Activated CD8-positive, alpha-beta memory T cell treated with anti-CD3 and anti-CD28 coated beads for 36 hours (primary cell): ENCODE data around the gene SLC6A19. TPM values are rescaled to one million over a fixed set of nuclear protein-coding genes. Genes with fewer than 3 reads are reported as not detected.

ENCODE experiments used
- CTCF ChIA-PET: fragments of 350-600 bp; sonication (Branson Sonifier 250); formaldehyde crosslinking; loops from one replicate; lab custom pipeline; 2021; ENCODE audit warnings: antibody characterized with exemption; lab: Charles Lee
- POLR2A ChIA-PET: fragments of 350-600 bp; sonication (Branson Sonifier 250); formaldehyde crosslinking; loops from one replicate; lab custom pipeline; 2021; ENCODE audit warnings: antibody characterized with exemption; lab: Charles Lee
- total RNA-seq, 2 experiments: library from RNA; stranded (reverse); gene quantifications; one replicate each; pipeline ENCODE4 v1.2.3, GENCODE V29; 2021

Gene SLC6A19
- total RNA-seq, 2 experiments from 2014 or later, result not detected

DNA sequence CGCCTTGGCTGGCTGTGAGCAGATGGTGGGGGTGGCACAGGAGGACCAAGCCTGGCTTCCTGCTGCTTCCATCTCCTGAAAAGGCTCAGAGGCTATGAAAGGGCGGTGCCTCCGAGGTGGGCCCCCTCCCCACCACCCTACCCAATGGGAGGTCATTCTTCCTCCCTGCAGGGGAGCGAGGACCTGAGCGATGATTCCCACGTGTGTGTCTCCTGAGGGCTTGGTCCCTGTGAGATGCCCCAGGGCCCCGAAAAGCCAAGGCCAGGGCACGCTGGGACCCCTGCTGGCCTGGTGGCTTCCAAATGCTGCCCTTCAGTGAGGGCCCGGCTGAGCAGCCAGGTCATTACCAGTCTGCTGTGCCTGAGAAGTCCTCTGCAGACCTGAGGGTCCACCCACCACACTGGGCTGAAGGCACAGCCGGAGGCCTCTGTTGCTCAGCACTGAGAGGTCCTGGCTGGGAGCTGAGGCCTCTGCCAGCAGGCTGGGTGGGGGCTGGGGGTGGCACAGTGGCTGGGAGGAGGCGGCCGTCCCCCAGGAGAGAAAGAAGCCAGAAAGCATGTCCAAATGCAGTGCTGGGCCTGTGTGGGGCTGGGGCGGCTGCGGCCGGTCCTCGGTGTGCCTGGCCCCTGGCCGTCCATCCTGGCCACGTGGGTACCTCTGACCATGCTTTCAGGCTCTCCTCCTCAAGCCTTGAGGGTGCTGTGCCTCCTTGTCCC is 14.0 kb upstream of the SLC6A19 start:
- ChIA-PET CTCF (no interaction called here), POLR2A (no interaction called here)

DNA sequence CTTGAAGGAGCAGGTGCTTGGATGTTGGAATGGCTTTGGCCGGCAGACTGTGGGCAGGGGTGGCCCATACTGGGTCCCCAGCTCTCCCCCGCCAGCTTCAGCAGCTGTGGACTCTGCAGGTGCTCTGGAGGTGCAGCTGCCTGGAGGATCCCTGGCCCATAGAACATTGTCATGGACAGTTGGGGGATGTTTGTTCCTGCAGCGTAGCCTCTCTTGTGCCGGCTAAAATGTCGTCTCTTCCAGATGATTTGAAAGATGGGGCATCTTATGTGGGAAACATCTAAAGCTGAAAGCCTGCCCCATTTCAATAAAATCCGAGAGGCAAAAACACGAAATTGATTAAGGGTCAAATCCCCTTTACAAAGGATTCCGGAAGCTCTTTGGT is 13.5 kb upstream of the SLC6A19 start:
- POLR2A ChIA-PET, result no interaction called here
- CTCF ChIA-PET, result no interaction called here

DNA sequence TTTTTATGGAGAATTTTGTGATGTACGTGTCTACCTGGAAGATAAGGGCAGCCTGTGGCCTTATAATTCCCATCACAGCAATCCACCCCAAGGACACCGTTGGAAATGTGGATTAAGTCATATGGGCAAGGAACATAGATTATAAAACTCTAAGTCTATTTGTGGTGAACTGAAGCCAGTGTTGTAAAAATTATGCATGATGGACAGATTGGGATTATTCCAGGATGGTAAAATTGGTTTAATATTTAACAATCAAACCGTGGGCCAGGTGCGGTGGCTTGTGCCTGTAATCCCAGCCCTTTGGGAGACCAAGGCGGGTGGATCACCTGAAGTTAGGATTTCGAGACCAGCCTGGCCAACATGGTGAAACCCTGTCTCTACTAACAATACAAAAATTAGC is 12.9 kb upstream of the SLC6A19 start:
- POLR2A ChIA-PET, result no interaction called here
- CTCF ChIA-PET, result no interaction called here

GRCh38 chr5:1189269-1189668 is 12.1 kb upstream of the SLC6A19 start:
- ChIA-PET CTCF (no interaction called here), POLR2A (no interaction called here)

GRCh38 chr5:1190278-1190677 is 11.1 kb upstream of the SLC6A19 start:
- CTCF ChIA-PET, result no interaction called here
- POLR2A ChIA-PET, result no interaction called here

GRCh38 chr5:1190837-1191239 is 10.6 kb upstream of the SLC6A19 start:
- ChIA-PET POLR2A (no interaction called here), CTCF (no interaction called here)

DNA sequence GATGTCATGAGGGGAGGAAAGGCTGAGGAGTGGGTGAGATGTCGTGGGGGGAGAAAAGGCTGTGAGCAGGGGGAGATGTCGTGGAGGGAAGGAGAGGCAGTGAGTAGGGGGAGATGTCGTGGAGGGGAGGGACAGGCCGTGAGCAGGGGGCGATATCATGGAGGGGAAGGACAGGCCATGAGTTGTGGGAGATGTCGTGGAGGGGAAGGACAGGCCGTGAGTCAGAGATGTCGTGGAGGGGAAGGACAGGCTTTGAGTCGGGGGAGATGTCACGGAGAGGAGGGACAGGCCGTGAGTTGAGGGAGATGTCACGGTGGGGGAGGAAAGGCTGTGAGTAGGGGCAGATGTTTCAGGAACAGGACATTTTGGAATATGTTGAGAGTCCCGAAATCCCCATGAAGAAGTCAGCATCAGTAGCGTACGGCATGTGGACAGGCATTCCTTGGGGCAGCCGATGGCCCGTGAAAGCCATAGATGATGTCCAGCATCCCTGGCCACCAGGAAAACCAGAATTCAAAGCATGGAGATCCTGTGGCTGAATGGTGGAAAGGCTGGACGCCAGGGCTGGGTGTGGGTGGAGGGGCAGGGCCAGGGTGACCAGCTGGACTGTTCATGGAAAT is 8.3 kb upstream of the SLC6A19 start:
- CTCF ChIA-PET, result no interaction called here
- POLR2A ChIA-PET, result no interaction called here

GRCh38 chr5:1193591-1193985 is 7.8 kb upstream of the SLC6A19 start:
- ChIA-PET POLR2A (no interaction called here), CTCF (no interaction called here)

GRCh38 chr5:1194378-1194777 is 7.0 kb upstream of the SLC6A19 start:
- POLR2A ChIA-PET, result no interaction called here
- CTCF ChIA-PET, result no interaction called here

GRCh38 chr5:1195439-1195838 is 6.0 kb upstream of the SLC6A19 start:
- POLR2A ChIA-PET, result no interaction called here
- CTCF ChIA-PET, result no interaction called here

DNA sequence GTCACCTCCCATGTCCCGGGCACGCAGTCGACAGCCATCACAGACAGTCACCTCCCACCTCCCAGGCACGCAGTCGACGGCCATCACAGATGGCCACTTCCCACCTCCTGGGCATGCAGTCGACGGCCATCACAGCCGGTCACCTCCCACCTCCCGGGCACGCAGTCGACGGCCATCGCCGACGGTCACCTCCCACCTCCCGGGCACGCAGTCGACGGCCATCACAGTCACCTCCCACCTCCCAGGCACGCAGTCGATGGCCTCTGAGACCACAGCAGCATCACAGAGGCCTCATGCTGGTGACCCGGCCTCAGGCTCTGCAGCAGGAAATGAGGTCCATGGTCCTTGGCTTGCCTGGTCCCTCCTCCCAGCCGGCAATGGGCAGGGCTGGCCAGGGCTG is 5.5 kb upstream of the SLC6A19 start:
- ChIA-PET CTCF (no interaction called here), POLR2A (no interaction called here)

- POLR2A ChIA-PET, result no interaction called here
These were observed 4.8 kb upstream of the SLC6A19 start for GRCh38 chr5:1196562-1196961.

DNA sequence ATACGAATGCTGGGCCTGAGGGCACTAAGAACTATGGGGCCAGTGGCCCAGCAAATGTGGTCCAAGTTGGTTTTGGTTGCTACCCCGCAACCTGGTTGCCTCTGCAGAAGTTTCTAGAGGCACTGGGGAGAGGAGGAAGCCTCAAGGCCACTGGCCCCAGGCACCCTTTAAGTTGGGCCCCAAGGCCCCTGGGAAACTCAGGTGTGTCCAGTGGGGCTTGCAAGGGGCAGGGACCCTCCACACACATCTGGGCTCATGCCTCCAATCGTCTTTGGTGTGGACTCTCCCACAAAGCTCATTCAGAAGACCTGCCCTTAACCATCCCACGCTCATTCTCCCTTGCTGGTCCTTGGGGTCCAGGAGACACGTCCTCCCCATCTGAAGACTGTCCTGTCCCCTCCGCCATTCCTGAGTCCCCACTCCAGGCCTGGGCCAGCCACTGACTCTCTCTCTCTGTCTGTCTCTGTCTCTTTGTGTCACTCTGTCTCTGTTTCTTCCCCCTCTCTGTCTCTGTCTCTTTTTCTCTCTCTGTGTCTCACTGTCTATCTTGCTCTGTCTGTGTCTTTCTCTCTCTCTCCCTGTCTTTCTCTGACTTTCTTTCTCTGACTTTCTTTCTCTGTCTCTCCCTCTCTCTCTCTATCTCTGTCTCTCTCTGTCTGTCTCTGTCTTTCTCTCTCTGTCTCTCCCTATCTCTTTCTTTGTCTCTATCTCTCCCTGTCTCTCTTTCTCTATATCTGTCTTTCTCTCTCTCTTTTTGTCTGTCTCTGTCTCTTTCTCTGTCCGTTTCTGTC is 3.3 kb upstream of the SLC6A19 start:
- CTCF ChIA-PET, result no interaction called here
- POLR2A ChIA-PET, result no interaction called here

More at GRCh38 chr5:1196562-1196961, 4.8 kb upstream of the SLC6A19 start:
- CTCF ChIA-PET, result no interaction called here

DNA sequence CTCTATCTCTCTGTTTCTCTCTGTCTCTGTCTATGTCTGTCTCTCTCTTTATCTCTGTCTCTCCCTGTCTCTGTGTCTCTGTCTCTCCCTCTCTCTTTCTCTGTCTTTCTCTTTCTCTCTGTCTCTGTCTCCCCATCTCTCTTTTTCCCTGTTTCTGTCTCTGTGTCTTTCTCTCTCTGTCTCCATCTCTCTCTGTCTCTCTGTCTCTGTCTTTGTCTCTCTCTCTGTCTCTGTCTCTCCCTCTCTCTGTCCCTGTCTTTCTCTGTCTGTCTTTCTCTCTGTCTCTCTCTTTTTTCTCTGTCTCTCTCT is 2.1 kb upstream of the SLC6A19 start:
- POLR2A ChIA-PET, result no interaction called here
- CTCF ChIA-PET, result no interaction called here

GRCh38 chr5:1199649-1200494 is 1.5 kb upstream of the SLC6A19 start:
- CTCF ChIA-PET, result no interaction called here
- POLR2A ChIA-PET, result no interaction called here

GRCh38 chr5:1200495-1201326 is 684 bp upstream of the SLC6A19 start:
- POLR2A ChIA-PET, result no interaction called here

GRCh38 chr5:1202026-1202797 is 817 bp downstream of the SLC6A19 start:
- ChIA-PET POLR2A (no interaction called here), CTCF (no interaction called here)

More at GRCh38 chr5:1200495-1201326, 684 bp upstream of the SLC6A19 start:
- CTCF ChIA-PET, result no interaction called here

DNA sequence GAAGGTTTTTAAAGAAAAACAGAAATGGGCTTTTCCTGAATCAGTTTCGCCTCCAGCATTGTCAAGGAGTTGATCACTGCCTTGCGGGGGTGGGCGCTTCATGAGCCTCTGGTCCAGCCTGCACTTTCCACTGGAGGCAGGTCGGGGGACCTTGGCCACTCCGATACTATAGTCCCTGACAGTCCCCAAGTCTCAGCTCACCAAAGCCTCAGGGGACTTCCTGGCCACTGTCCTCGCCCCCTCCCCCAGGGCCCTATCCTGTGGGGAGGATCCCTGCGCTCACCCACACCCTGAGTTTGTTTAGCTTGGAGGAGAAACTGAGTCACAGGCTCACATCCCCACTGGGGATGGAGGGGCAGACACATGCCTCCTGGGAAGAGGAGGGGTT is 1.4 kb downstream of the SLC6A19 start:
- ChIA-PET POLR2A (no interaction called here), CTCF (no interaction called here)
